A549 (cell line): ENCODE measurements around the gene PRDX5. TPM values are rescaled to one million over a fixed set of nuclear protein-coding genes. Genes with fewer than 3 reads are reported as not detected.

ENCODE experiments used
- ATAC-seq, 2 experiments: fragments of 200-7000 bp in 1 of 2; fragments of >200 bp in 1 of 2; cut with Nextera tagmentation in 1 of 2; cut with Tn5 transposase in 1 of 2; 3 replicates each; pipeline versions ENCODE4 v1.8.0 to v1.9.1; 2018 to 2020; ENCODE audit warnings: mild to moderate bottlenecking in 1 of 2, moderate library complexity in 1 of 2
- CTCF ChIA-PET: fragments of 300-600 bp; sonication (Branson Sonifier 250); formaldehyde crosslinking; extraction: SDS; loops from one replicate; lab custom pipeline; 2021; ENCODE audit warnings: antibody characterized with exemption, inconsistent platforms; lab: Yijun Ruan, JAX
- POLR2A ChIA-PET: fragments of 350-600 bp; formaldehyde crosslinking; extraction: SDS; loops from one replicate; lab custom pipeline; 2021; ENCODE audit warnings: antibody characterized with exemption, inconsistent platforms; lab: Yijun Ruan, JAX
- DNase-seq, 2 experiments: peaks; one replicate each; pipeline versions ENCODE4 v3.0.0 to v3.0.0-alpha.2; 2011 to 2016; ENCODE audit warnings: low read depth in 1 of 2, low spot score in 1 of 2
- FAIRE-seq: peaks from 2 replicates; lab custom pipeline; 2011; peaks lifted over from hg19 to GRCh38; lab: Jason Lieb, UNC
- H3K27ac ChIP-seq, 2 experiments: fragments of >200 bp; sonication (Bioruptor Twin); formaldehyde crosslinking; 3 replicates each; pipeline ENCODE4 v1.5.1; 2016 to 2017
- H3K4me1 ChIP-seq: fragments of >200 bp; sonication (Bioruptor Twin); formaldehyde crosslinking; 3 replicates; pipeline ENCODE4 v1.6.1; 2016
- H3K4me2 ChIP-seq: fragments of >200 bp; sonication (Bioruptor Twin); formaldehyde crosslinking; 3 replicates; pipeline ENCODE4 v1.6.1; 2016
- H3K4me3 ChIP-seq: fragments of >200 bp; sonication (Bioruptor Twin); formaldehyde crosslinking; 3 replicates; pipeline ENCODE4 v1.5.1; 2016
- H3K9me3 ChIP-seq: fragments of >200 bp; sonication (Bioruptor Twin); formaldehyde crosslinking; 3 replicates; pipeline ENCODE4 v1.6.1; 2016
- BCL3 ChIP-seq: fragments of >200 bp; sonication (Bioruptor Twin); formaldehyde crosslinking; IDR thresholded peaks from 3 replicates; pipeline ENCODE4 v1.6.1; 2016
- CEBPB ChIP-seq, 2 experiments: fragments of >200 bp in 1 of 2; sonication (Bioruptor Twin) in 1 of 2; formaldehyde crosslinking in 1 of 2; IDR thresholded peaks; 2 replicates each; pipeline ENCODE4 v1.6.1; 2012 to 2016
- CHD2 ChIP-seq: fragments of 150-350 bp; IDR thresholded peaks from 2 replicates; pipeline ENCODE4 v1.6.1; 2014; ENCODE audit warnings: low read length; ENCODE audit not compliant: partially characterized antibody
- E2F6 ChIP-seq: IDR thresholded peaks from 2 replicates; pipeline ENCODE4 v1.6.1; 2012; ENCODE audit warnings: low read depth, borderline replicate concordance
- HES2 ChIP-seq: fragments of >200 bp; sonication (Bioruptor Twin); formaldehyde crosslinking; IDR thresholded peaks from 2 replicates; pipeline ENCODE4 v1.6.1; 2016
- HEYL ChIP-seq: fragments of 250-450 bp; sonication (Bioruptor Pico); IDR thresholded peaks from 2 replicates; pipeline ENCODE4 v1.8.0; 2021; ENCODE audit warnings: mild to moderate bottlenecking, moderate library complexity
- HMGXB4 ChIP-seq: fragments of 250-450 bp; sonication (Bioruptor Pico); IDR thresholded peaks from 2 replicates; pipeline ENCODE4 v1.5.0; 2021; ENCODE audit warnings: mild to moderate bottlenecking, moderate library complexity, borderline replicate concordance
- MAX ChIP-seq: IDR thresholded peaks from 2 replicates; pipeline ENCODE4 v1.6.1; 2012
- MYC ChIP-seq: IDR thresholded peaks from 2 replicates; pipeline ENCODE4 v1.6.1; 2012; ENCODE audit warnings: mild to moderate bottlenecking, inconsistent platforms, low read length, improper control_type of control experiment, borderline replicate concordance
- RAD21 ChIP-seq, 2 experiments: fragments of >200 bp in 1 of 2; sonication (Bioruptor Twin) in 1 of 2; formaldehyde crosslinking in 1 of 2; IDR thresholded peaks in 1 of 2; conservative IDR thresholded peaks in 1 of 2; 2 replicates in 1 of 2; 3 replicates in 1 of 2; pipeline ENCODE4 v1.6.1; 2012 to 2018; ENCODE audit warnings: inconsistent platforms in 1 of 2
- RCOR1 ChIP-seq: fragments of 150-350 bp; IDR thresholded peaks from 2 replicates; pipeline ENCODE4 v1.6.1; 2014; ENCODE audit warnings: antibody characterized with exemption, low read length, low read depth
- RFX5 ChIP-seq: fragments of 450-650 bp; IDR thresholded peaks from 2 replicates; pipeline ENCODE4 v1.7.1; 2014; ENCODE audit warnings: antibody characterized with exemption, mild to moderate bottlenecking, moderate library complexity
- RNF2 ChIP-seq: fragments of 200-600 bp; sonication (generic); IDR thresholded peaks from 2 replicates; pipeline ENCODE4 v1.6.1; 2016; ENCODE audit warnings: low read depth, mild to moderate bottlenecking, antibody characterized with exemption, moderate library complexity, borderline replicate concordance
- ZSCAN20 ChIP-seq: fragments of 250-450 bp; sonication (Bioruptor Pico); IDR thresholded peaks from 2 replicates; pipeline ENCODE4 v1.8.0; 2022; ENCODE audit warnings: mild to moderate bottlenecking, moderate library complexity
- WGBS: methylation state at CpG from one replicate; pipeline ENCODE4 v1.1.6; 2017; ENCODE audit errors: missing lambda C conversion rate; 5-methylcytosine and 5-hydroxymethylcytosine counted together
- polyA plus RNA-seq, 4 experiments: library from polyadenylated mRNA; depleted of rRNA in 3 of 4; stranded (reverse); fragments of >200 nt; fragmentation: RNase III in 1 of 4; extraction: RNeasy Plus Mini Kit Qiagen cat#74134 plus additional on column Dnase treatment in 1 of 4; gene quantifications; 2 replicates in 3 of 4; 3 replicates in 1 of 4; pipeline ENCODE4 v1.2.3, GENCODE V29; 2011 to 2017
- small RNA-seq, 6 experiments: library from RNA; depleted of rRNA; stranded (forward); fragments of <200 nt; gene quantifications; one replicate each; pipeline ENCODE3, GENCODE V24; 2012

Gene PRDX5
- polyA plus RNA-seq, 2 of the 4 experiments (the other 2 are of a cell fraction) = 377 to 491 TPM

GRCh38 chr11:64371201-64371600 is 53.3 kb downstream of the PRDX5 start:
- ChIA-PET CTCF (interaction anchor here (1.2 to 2.5 kb wide), 3 partner anchors 11 to 29 kb away, joined by 3 to 10 read pairs (median 4); no protein-coding TSS in a partner anchor), POLR2A (no interaction called here)
- no peak for DNase-seq
- 96% methylated on average over 13 of the region's 22 CpGs for WGBS
- Histone ChIP-seq H3K4me3 (no peak overlapping the region), H3K27ac (no peak overlapping the region), H3K4me2 (no peak overlapping the region), H3K4me1 (no peaks in the 10 kb centered on the region), H3K9me3 (no peaks in the 10 kb centered on the region)
- no peak for ATAC-seq
- FAIRE-seq = no peak
- TF ChIP-seq HEYL = no peak
- no peak for TF ChIP-seq MAX
- TF ChIP-seq HMGXB4 (CRISPR knock-in tag) = no peak
- no peak for TF ChIP-seq HES2
- TF ChIP-seq RFX5 = no peak
- no peak for TF ChIP-seq ZSCAN20 (CRISPR knock-in tag)
- no peak for TF ChIP-seq CEBPB (IDR thresholded peaks at IDR 0.05)
- TF ChIP-seq RCOR1 = no peak
- no peak for TF ChIP-seq CHD2
- no peak for TF ChIP-seq RAD21 (conservative IDR thresholded peaks at IDR 0.05 in 1 of 2, IDR thresholded peaks at IDR 0.05 in 1 of 2)
- TF ChIP-seq BCL3 = no peak
- no peak for TF ChIP-seq MYC
- TF ChIP-seq E2F6 = no peak
- no peak for TF ChIP-seq RNF2

Small RNA genes lying within 50 kb of the gene (small RNA-seq; reads per million reads assigned to genes)
- gene MIR1237 (0 to 5.9 (median 1.0) reads per million in 6 experiments), gene MIR7155 (0 to 6.4 (median 0.52) reads per million in 6 experiments), gene RF00019 (0 reads per million in 6 experiments)

Other genes starting within 250 kb of the PRDX5 start
- gene MACROD1, start 152.0 kb upstream of the PRDX5 start, polyA plus RNA-seq (2011; rRNA removed) = 10.0 and 16.6 TPM in 2 replicates
- 12.0 to 16.4 TPM (median 15.1 TPM) in 3 replicates for gene MACROD1, start 152.0 kb upstream of the PRDX5 start, polyA plus RNA-seq (2017; fragmentation: RNase III; extraction: RNeasy Plus Mini Kit Qiagen cat#74134 plus additional on column Dnase treatment)
- gene STIP1, start 131.9 kb upstream of the PRDX5 start, polyA plus RNA-seq (2011; rRNA removed) = 288 and 300 TPM in 2 replicates
- gene STIP1, start 131.9 kb upstream of the PRDX5 start, polyA plus RNA-seq (2017; fragmentation: RNase III; extraction: RNeasy Plus Mini Kit Qiagen cat#74134 plus additional on column Dnase treatment) = 274 to 320 TPM (median 297 TPM) in 3 replicates
- gene FERMT3, start 111.4 kb upstream of the PRDX5 start, polyA plus RNA-seq (2011; rRNA removed) = 0.42 and 0.56 TPM in 2 replicates
- gene FERMT3, start 111.4 kb upstream of the PRDX5 start, polyA plus RNA-seq (2017; fragmentation: RNase III; extraction: RNeasy Plus Mini Kit Qiagen cat#74134 plus additional on column Dnase treatment) = 1.9 to 2.1 TPM (median 2.0 TPM) in 3 replicates
- 18.6 and 25.2 TPM in 2 replicates for gene TRPT1, start 91.9 kb upstream of the PRDX5 start, polyA plus RNA-seq (2011; rRNA removed)
- 24.2 to 28.5 TPM (median 26.1 TPM) in 3 replicates for gene TRPT1, start 91.9 kb upstream of the PRDX5 start, polyA plus RNA-seq (2017; fragmentation: RNase III; extraction: RNeasy Plus Mini Kit Qiagen cat#74134 plus additional on column Dnase treatment)
- 21.5 and 21.7 TPM in 2 replicates for gene NUDT22, start 91.8 kb upstream of the PRDX5 start, polyA plus RNA-seq (2011; rRNA removed)
- 25.7 to 33.2 TPM (median 33.1 TPM) in 3 replicates for gene NUDT22, start 91.8 kb upstream of the PRDX5 start, polyA plus RNA-seq (2017; fragmentation: RNase III; extraction: RNeasy Plus Mini Kit Qiagen cat#74134 plus additional on column Dnase treatment)
- 8.9 and 9.8 TPM in 2 replicates for gene DNAJC4, start 87.6 kb upstream of the PRDX5 start, polyA plus RNA-seq (2011; rRNA removed)
- gene DNAJC4, start 87.6 kb upstream of the PRDX5 start, polyA plus RNA-seq (2017; fragmentation: RNase III; extraction: RNeasy Plus Mini Kit Qiagen cat#74134 plus additional on column Dnase treatment) = 12.6 to 16.6 TPM (median 16.2 TPM) in 3 replicates
- gene VEGFB, start 83.5 kb upstream of the PRDX5 start, polyA plus RNA-seq (2011; rRNA removed) = 6.8 and 10.9 TPM in 2 replicates
- 24.6 to 26.7 TPM (median 26.5 TPM) in 3 replicates for gene VEGFB, start 83.5 kb upstream of the PRDX5 start, polyA plus RNA-seq (2017; fragmentation: RNase III; extraction: RNeasy Plus Mini Kit Qiagen cat#74134 plus additional on column Dnase treatment)
- 40.5 and 41.4 TPM in 2 replicates for gene FKBP2, start 77.0 kb upstream of the PRDX5 start, polyA plus RNA-seq (2011; rRNA removed)
- gene FKBP2, start 77.0 kb upstream of the PRDX5 start, polyA plus RNA-seq (2017; fragmentation: RNase III; extraction: RNeasy Plus Mini Kit Qiagen cat#74134 plus additional on column Dnase treatment) = 131 to 142 TPM (median 136 TPM) in 3 replicates
- gene PPP1R14B, start 71.2 kb upstream of the PRDX5 start, polyA plus RNA-seq (2011; rRNA removed) = 129 and 154 TPM in 2 replicates
- gene PPP1R14B, start 71.2 kb upstream of the PRDX5 start, polyA plus RNA-seq (2017; fragmentation: RNase III; extraction: RNeasy Plus Mini Kit Qiagen cat#74134 plus additional on column Dnase treatment) = 152 to 155 TPM (median 152 TPM) in 3 replicates
- 8.8 and 9.9 TPM in 2 replicates for gene PLCB3, start 66.6 kb upstream of the PRDX5 start, polyA plus RNA-seq (2011; rRNA removed)
- gene PLCB3, start 66.6 kb upstream of the PRDX5 start, polyA plus RNA-seq (2017; fragmentation: RNase III; extraction: RNeasy Plus Mini Kit Qiagen cat#74134 plus additional on column Dnase treatment) = 19.2 to 21.3 TPM (median 21.2 TPM) in 3 replicates
- 33.7 and 35.6 TPM in 2 replicates for gene BAD, start 33.5 kb upstream of the PRDX5 start, polyA plus RNA-seq (2011; rRNA removed)
- gene BAD, start 33.5 kb upstream of the PRDX5 start, polyA plus RNA-seq (2017; fragmentation: RNase III; extraction: RNeasy Plus Mini Kit Qiagen cat#74134 plus additional on column Dnase treatment) = 65.7 to 68.4 TPM (median 66.4 TPM) in 3 replicates
- gene GPR137, start 32.3 kb upstream of the PRDX5 start, polyA plus RNA-seq (2011; rRNA removed) = 11.0 and 14.4 TPM in 2 replicates
- 33.9 to 38.5 TPM (median 37.4 TPM) in 3 replicates for gene GPR137, start 32.3 kb upstream of the PRDX5 start, polyA plus RNA-seq (2017; fragmentation: RNase III; extraction: RNeasy Plus Mini Kit Qiagen cat#74134 plus additional on column Dnase treatment)
- gene KCNK4, start 26.8 kb upstream of the PRDX5 start, polyA plus RNA-seq (2011; rRNA removed) = not detected in 2 replicates
- gene KCNK4, start 26.8 kb upstream of the PRDX5 start, polyA plus RNA-seq (2017; fragmentation: RNase III; extraction: RNeasy Plus Mini Kit Qiagen cat#74134 plus additional on column Dnase treatment) = 0.12 to 0.28 TPM (median 0.17 TPM) in 3 replicates
- gene CATSPERZ, start 17.8 kb upstream of the PRDX5 start, polyA plus RNA-seq (2011; rRNA removed) = 1.9 TPM in 2 replicates
- gene CATSPERZ, start 17.8 kb upstream of the PRDX5 start, polyA plus RNA-seq (2017; fragmentation: RNase III; extraction: RNeasy Plus Mini Kit Qiagen cat#74134 plus additional on column Dnase treatment) = 3.4 to 4.7 TPM (median 4.1 TPM) in 3 replicates
- gene ESRRA, start 12.6 kb upstream of the PRDX5 start, polyA plus RNA-seq (2011; rRNA removed) = 13.9 and 15.2 TPM in 2 replicates
- gene ESRRA, start 12.6 kb upstream of the PRDX5 start, polyA plus RNA-seq (2017; fragmentation: RNase III; extraction: RNeasy Plus Mini Kit Qiagen cat#74134 plus additional on column Dnase treatment) = 30.9 to 35.5 TPM (median 33.5 TPM) in 3 replicates
- 305 and 363 TPM in 2 replicates for gene TRMT112, start 562 bp upstream of the PRDX5 start, polyA plus RNA-seq (2011; rRNA removed)
- 424 to 447 TPM (median 440 TPM) in 3 replicates for gene TRMT112, start 562 bp upstream of the PRDX5 start, polyA plus RNA-seq (2017; fragmentation: RNase III; extraction: RNeasy Plus Mini Kit Qiagen cat#74134 plus additional on column Dnase treatment)
- gene CCDC88B, start 22.1 kb downstream of the PRDX5 start, polyA plus RNA-seq (2011; rRNA removed) = 4.8 and 5.7 TPM in 2 replicates
- gene CCDC88B, start 22.1 kb downstream of the PRDX5 start, polyA plus RNA-seq (2017; fragmentation: RNase III; extraction: RNeasy Plus Mini Kit Qiagen cat#74134 plus additional on column Dnase treatment) = 8.8 to 10.3 TPM (median 9.7 TPM) in 3 replicates
- gene RPS6KA4, start 41.0 kb downstream of the PRDX5 start, polyA plus RNA-seq (2011; rRNA removed) = 19.1 and 21.4 TPM in 2 replicates
- 34.5 to 40.4 TPM (median 35.9 TPM) in 3 replicates for gene RPS6KA4, start 41.0 kb downstream of the PRDX5 start, polyA plus RNA-seq (2017; fragmentation: RNase III; extraction: RNeasy Plus Mini Kit Qiagen cat#74134 plus additional on column Dnase treatment)
- 0.19 and 0.23 TPM in 2 replicates for gene SLC22A11, start 237.8 kb downstream of the PRDX5 start, polyA plus RNA-seq (2011; rRNA removed)
- 0.07 to 0.17 TPM (median 0.16 TPM) in 3 replicates for gene SLC22A11, start 237.8 kb downstream of the PRDX5 start, polyA plus RNA-seq (2017; fragmentation: RNase III; extraction: RNeasy Plus Mini Kit Qiagen cat#74134 plus additional on column Dnase treatment)